BLaER1 treated with 17β-estradiol and CSF1 and Interleukin-3, amounts not matched to agents 10 nM and 100 nM (cell line): ENCODE measurements around the gene FBXW11.
"Not testable (repeated sequence)": the region's sequence is repeated elsewhere in the genome, so short reads cannot be mapped to it uniquely, and the experiment has no call there.

Source experiments
- H3K27ac ChIP-seq, 11 experiments: shearing (Covaris generic); formaldehyde crosslinking; 2 replicates each; pipeline ENCODE4 v1.8.1; 2022
- H3K27me3 ChIP-seq, 11 experiments: shearing (Covaris generic); formaldehyde crosslinking; 2 replicates each; pipeline ENCODE4 v1.8.1; 2022
- H3K36me3 ChIP-seq, 11 experiments: shearing (Covaris generic); formaldehyde crosslinking; 2 replicates each; pipeline ENCODE4 v1.8.1; 2022
- H3K4me1 ChIP-seq, 10 experiments: shearing (Covaris generic); formaldehyde crosslinking; 2 replicates each; pipeline ENCODE4 v1.8.1; 2022
- H3K4me2 ChIP-seq, 11 experiments: shearing (Covaris generic); formaldehyde crosslinking; 2 replicates each; pipeline ENCODE4 v1.8.1; 2022
- H3K4me3 ChIP-seq, 10 experiments: shearing (Covaris generic); formaldehyde crosslinking; 2 replicates each; pipeline ENCODE4 v1.8.1; 2022
- H3K9ac ChIP-seq, 11 experiments: shearing (Covaris generic); formaldehyde crosslinking; 2 replicates each; pipeline ENCODE4 v1.8.1; 2022
- H3K9me3 ChIP-seq, 11 experiments: shearing (Covaris generic); formaldehyde crosslinking; replicated peaks in 1 of 11; 2 replicates each; pipeline ENCODE4 v1.8.1; 2022
- H4K20me1 ChIP-seq, 11 experiments: shearing (Covaris generic); formaldehyde crosslinking; 2 replicates each; pipeline ENCODE4 v1.8.1; 2022
- Cebpa-rat ChIP-seq, 11 experiments: shearing (Covaris generic); IDR thresholded peaks; 2 replicates each; pipeline ENCODE4 v1.8.1; 2022

FBXW11 gene

GRCh38 chr5:172038167-172038566 is 31.7 kb upstream of the FBXW11 start:
- no peak for TF ChIP-seq Cebpa-rat (IDR thresholded peaks at IDR 0.05)
- no peak overlapping the region for H3K4me3 ChIP-seq

GRCh38 chr5:172035049-172035448 is 28.6 kb upstream of the FBXW11 start:
- Histone ChIP-seq H3K9me3 (peaks cover 23 to 30% (median 27%) of the 10 kb centered on the region in 11 experiments), H3K27ac (peak overlapping the region in 3 of 11 experiments; percentile 10 to 23 (median 17); a peak in 1 of 22 replicates), H3K4me3 (no peak overlapping the region), H3K27me3 (no peaks in the 10 kb centered on the region), H3K4me1 (peaks cover 10 to 16% (median 12%) of the 10 kb centered on the region in 10 experiments), H4K20me1 (0 out of 22 replicates have a peak, but pooled peaks cover 0 to 5% (median 0%) of the 10 kb centered on the region in 11 experiments), H3K9ac (peak overlapping the region in 4 of 11 experiments; percentile 20 to 42 (median 33); a peak in 4 of 22 replicates), H3K36me3 (peaks cover 0 to 12% (median 4%) of the 10 kb centered on the region in 11 experiments; a peak in 7 of 22 replicates), H3K4me2 (peak overlapping the region; percentile 2 to 74 (median 54))
- no peak for TF ChIP-seq Cebpa-rat (IDR thresholded peaks at IDR 0.05)

More at GRCh38 chr5:172038167-172038566, 31.7 kb upstream of the FBXW11 start:
- Histone ChIP-seq H3K9ac (no peak overlapping the region), H3K4me2 (no peak overlapping the region), H3K9me3 (peaks cover 0 to 5% (median 0%) of the 10 kb centered on the region in 11 experiments; a peak in 2 of 22 replicates), H3K4me1 (peaks cover 10 to 16% (median 12%) of the 10 kb centered on the region in 10 experiments), H3K27ac (no peak overlapping the region), H4K20me1 (peaks cover 0 to 29% (median 0%) of the 10 kb centered on the region in 11 experiments; a peak in 8 of 22 replicates), H3K27me3 (no peaks in the 10 kb centered on the region), H3K36me3 (peaks cover 2 to 12% (median 6%) of the 10 kb centered on the region in 11 experiments; a peak in 17 of 22 replicates)

GRCh38 chr5:172031894-172032461 is 25.5 kb upstream of the FBXW11 start:
- Histone ChIP-seq H3K4me1 (peaks cover 14 to 34% (median 26%) of the 10 kb centered on the region in 10 experiments), H3K9ac (no peak overlapping the region), H3K4me2 (no peak overlapping the region), H3K27me3 (no peaks in the 10 kb centered on the region), H3K9me3 (peaks cover 23 to 32% (median 27%) of the 10 kb centered on the region in 11 experiments), H3K27ac (no peak overlapping the region), H3K36me3 (peaks cover 0 to 12% (median 4%) of the 10 kb centered on the region in 11 experiments; a peak in 7 of 22 replicates), H3K4me3 (peak overlapping the region in 2 of 10 experiments; percentile 7; a peak in 1 of 20 replicates), H4K20me1 (no peaks in the 10 kb centered on the region)
- TF ChIP-seq Cebpa-rat (IDR thresholded peaks at IDR 0.05) = no peak

GRCh38 chr5:172029876-172030275 is 23.4 kb upstream of the FBXW11 start:
- Histone ChIP-seq H3K4me2 (no peak overlapping the region), H3K36me3 (peaks cover 0 to 12% (median 4%) of the 10 kb centered on the region in 11 experiments; a peak in 7 of 22 replicates), H3K9ac (no peak overlapping the region), H3K9me3 (peaks cover 23 to 32% (median 27%) of the 10 kb centered on the region in 11 experiments), H4K20me1 (no peaks in the 10 kb centered on the region), H3K27ac (no peak overlapping the region), H3K4me3 (no peak overlapping the region), H3K4me1 (peaks cover 0 to 26% (median 19%) of the 10 kb centered on the region in 10 experiments; a peak in 18 of 20 replicates), H3K27me3 (no peaks in the 10 kb centered on the region)
- no peak for TF ChIP-seq Cebpa-rat (IDR thresholded peaks at IDR 0.05)

- H3K9ac ChIP-seq = no peak overlapping the region
- H4K20me1 ChIP-seq = no peaks in the 10 kb centered on the region
- TF ChIP-seq Cebpa-rat (IDR thresholded peaks at IDR 0.05) = no peak
- peak overlapping the region in 9 of 11 experiments; percentile 12 to 78 (median 58); a peak in 18 of 22 replicates for H3K4me2 ChIP-seq
- peaks cover 0 to 12% (median 4%) of the 10 kb centered on the region in 11 experiments; a peak in 7 of 22 replicates for H3K36me3 ChIP-seq
- no peak overlapping the region for H3K4me3 ChIP-seq
- H3K27me3 ChIP-seq = no peaks in the 10 kb centered on the region
- peak overlapping the region in 3 of 11 experiments; percentile 6 to 18 (median 11); a peak in 4 of 22 replicates for H3K27ac ChIP-seq
- H3K4me1 ChIP-seq = peaks cover 0 to 21% (median 15%) of the 10 kb centered on the region in 10 experiments; a peak in 15 of 20 replicates
- peaks cover 23 to 32% (median 27%) of the 10 kb centered on the region in 11 experiments for H3K9me3 ChIP-seq
These were observed 21.7 kb upstream of the FBXW11 start for GRCh38 chr5:172028167-172028566.

GRCh38 chr5:172020110-172020786 is 13.8 kb upstream of the FBXW11 start:
- not testable (repeated sequence) for H4K20me1 ChIP-seq, H3K9me3 ChIP-seq, H3K4me3 ChIP-seq, H3K4me2 ChIP-seq, H3K27ac ChIP-seq, H3K36me3 ChIP-seq, H3K4me1 ChIP-seq, H3K9ac ChIP-seq, H3K27me3 ChIP-seq

- H3K27me3 ChIP-seq = no peaks in the 10 kb centered on the region
- no peak overlapping the region for H3K4me3 ChIP-seq
- no peak for TF ChIP-seq Cebpa-rat (IDR thresholded peaks at IDR 0.05)
- no peak overlapping the region for H3K4me2 ChIP-seq
- H3K36me3 ChIP-seq = no peaks in the 10 kb centered on the region
- no peaks in the 10 kb centered on the region for H3K9me3 ChIP-seq
- H3K27ac ChIP-seq = no peak overlapping the region
- H3K9ac ChIP-seq = no peak overlapping the region
- H3K4me1 ChIP-seq = no peaks in the 10 kb centered on the region
- H4K20me1 ChIP-seq = no peaks in the 10 kb centered on the region
These were observed 8.9 kb upstream of the FBXW11 start for GRCh38 chr5:172015346-172015745.

GRCh38 chr5:172010278-172010677 is 3.8 kb upstream of the FBXW11 start:
- Histone ChIP-seq H4K20me1 (peaks cover 0 to 10% (median 0%) of the 10 kb centered on the region in 11 experiments; a peak in 9 of 22 replicates), H3K4me1 (peaks cover 10 to 17% (median 12%) of the 10 kb centered on the region in 10 experiments), H3K4me2 (no peak overlapping the region), H3K9ac (0 out of 22 replicates have a peak overlapping the region, but pooled peaks of 1 of the 11 experiments have one; percentile 29), H3K4me3 (no peak overlapping the region), H3K27me3 (no peaks in the 10 kb centered on the region), H3K9me3 (no peaks in the 10 kb centered on the region), H3K36me3 (no peaks in the 10 kb centered on the region), H3K27ac (no peak overlapping the region)
- no peak for TF ChIP-seq Cebpa-rat (IDR thresholded peaks at IDR 0.05)
